ENCODE measurements around the gene TAAR2. TPM values are rescaled to one million over a fixed set of nuclear protein-coding genes. Genes with fewer than 3 reads are reported as not detected.

The TAAR2 gene
- total RNA-seq, 1 donor from 2014 or later, result not detected

GRCh38 chr6:132584698-132585097, 39.4 kb downstream of the TAAR2 start:
- intact Hi-C loops (cut with micrococcal nuclease), result no loop called here

DNA sequence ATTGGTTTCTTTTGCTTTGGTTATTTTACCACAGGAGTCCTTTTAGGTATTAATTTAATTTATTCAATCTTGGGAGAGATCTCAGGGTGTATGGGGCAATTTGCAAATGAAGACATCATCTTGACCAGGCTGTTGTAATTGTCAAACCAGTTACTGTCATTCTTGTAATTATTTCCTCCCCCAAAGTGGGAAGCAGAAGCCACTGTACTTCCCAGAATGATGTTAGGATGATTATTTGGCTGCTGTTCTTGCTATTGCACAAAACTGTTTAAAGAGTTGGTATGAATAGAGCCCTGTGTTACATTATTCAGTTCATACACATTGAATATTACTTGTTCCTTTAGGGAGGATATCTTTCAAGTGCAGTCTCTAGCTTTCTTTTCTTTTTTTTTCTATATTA, 52.3 kb downstream of the TAAR2 start:
- Histone ChIP-seq H3K27me3 (ENCODE audit: low read depth) (peaks cover 29% of the 10 kb centered on the region), H3K36me3 (no peaks in the 10 kb centered on the region), H3K27ac (replicated peaks) (no peak overlapping the region), H3K4me3 (no peak overlapping the region), H3K9me3 (replicated peaks) (no peaks in the 10 kb centered on the region), H3K4me1 (no peaks in the 10 kb centered on the region)
- DNase-seq, result no peak
- intact Hi-C loops (cut with micrococcal nuclease), result no loop called here
- TF ChIP-seq CTCF (IDR thresholded peaks at IDR 0.05; ENCODE audit: borderline replicate concordance), result no peak

More at GRCh38 chr6:132584698-132585097, 39.4 kb downstream of the TAAR2 start:
- Histone ChIP-seq H3K4me1 (no peaks in the 10 kb centered on the region), H3K36me3 (no peaks in the 10 kb centered on the region), H3K4me3 (no peak overlapping the region), H3K27ac (replicated peaks) (no peak overlapping the region), H3K9me3 (replicated peaks) (peaks cover 10% of the 10 kb centered on the region), H3K27me3 (ENCODE audit: low read depth) (peaks cover 10% of the 10 kb centered on the region)
- no peak for DNase-seq
- no peak for TF ChIP-seq CTCF (IDR thresholded peaks at IDR 0.05; ENCODE audit: borderline replicate concordance)

DNA sequence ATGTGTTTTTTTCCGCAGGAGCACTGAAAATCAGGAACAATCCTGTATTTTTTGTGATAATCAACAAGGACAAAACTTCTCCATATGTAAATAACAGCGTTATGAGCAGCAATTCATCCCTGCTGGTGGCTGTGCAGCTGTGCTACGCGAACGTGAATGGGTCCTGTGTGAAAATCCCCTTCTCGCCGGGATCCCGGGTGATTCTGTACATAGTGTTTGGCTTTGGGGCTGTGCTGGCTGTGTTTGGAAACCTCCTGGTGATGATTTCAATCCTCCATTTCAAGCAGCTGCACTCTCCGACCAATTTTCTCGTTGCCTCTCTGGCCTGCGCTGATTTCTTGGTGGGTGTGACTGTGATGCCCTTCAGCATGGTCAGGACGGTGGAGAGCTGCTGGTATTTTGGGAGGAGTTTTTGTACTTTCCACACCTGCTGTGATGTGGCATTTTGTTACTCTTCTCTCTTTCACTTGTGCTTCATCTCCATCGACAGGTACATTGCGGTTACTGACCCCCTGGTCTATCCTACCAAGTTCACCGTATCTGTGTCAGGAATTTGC, 53.8 kb downstream of the TAAR2 start, which contains the start of gene TAAR6:
TAAR6 (plus strand) TSS at position 102 of the 557 bp plus-strand sequence; CDS start at position 102, 0 bp downstream.
- intact Hi-C loops (cut with micrococcal nuclease), result no loop called here
- Histone ChIP-seq H3K4me1 (no peaks in the 10 kb centered on the region), H3K27ac (replicated peaks) (no peak within 1 kb of the TSS), H3K4me3 (no peak within 1 kb of the TSS), H3K9me3 (replicated peaks) (no peaks in the 10 kb centered on the region), H3K27me3 (ENCODE audit: low read depth) (peaks cover 38% of the 10 kb centered on the region), H3K36me3 (no peaks in the 10 kb centered on the region)
- TF ChIP-seq CTCF (IDR thresholded peaks at IDR 0.05; ENCODE audit: borderline replicate concordance), result no peak
- DNase-seq, result no peak

GRCh38 chr6:132569170-132569569, 54.9 kb downstream of the TAAR2 start:
- Histone ChIP-seq H3K27me3 (ENCODE audit: low read depth) (peaks cover 47% of the 10 kb centered on the region), H3K36me3 (no peaks in the 10 kb centered on the region), H3K4me1 (no peaks in the 10 kb centered on the region), H3K9me3 (replicated peaks) (no peaks in the 10 kb centered on the region), H3K4me3 (no peak overlapping the region), H3K27ac (replicated peaks) (no peak overlapping the region)
- no peak for TF ChIP-seq CTCF (IDR thresholded peaks at IDR 0.05; ENCODE audit: borderline replicate concordance)
- intact Hi-C loops (cut with micrococcal nuclease), result no loop called here
- DNase-seq, result no peak

- Histone ChIP-seq H3K27ac (replicated peaks) (no peak overlapping the region), H3K9me3 (replicated peaks) (no peaks in the 10 kb centered on the region), H3K4me3 (no peak overlapping the region), H3K36me3 (no peaks in the 10 kb centered on the region), H3K4me1 (no peaks in the 10 kb centered on the region), H3K27me3 (ENCODE audit: low read depth) (peaks cover 53% of the 10 kb centered on the region)
- intact Hi-C loops (cut with micrococcal nuclease), result no loop called here
- TF ChIP-seq CTCF (IDR thresholded peaks at IDR 0.05; ENCODE audit: borderline replicate concordance), result no peak
- DNase-seq, result no peak
Measured at GRCh38 chr6:132568611-132569010, 55.5 kb downstream of the TAAR2 start.

Measured in left ventricle myocardium inferior (tissue), 1 donor.